ENCODE data around the gene NDUFS6.

NDUFS6 gene

GRCh38 chr5:1765880-1766235, 35.3 kb upstream of the NDUFS6 start:
- no peak for DNase-seq

GRCh38 chr5:1767524-1768282, 33.5 kb upstream of the NDUFS6 start:
- DNase-seq = no peak

- no peak for DNase-seq
Measured at GRCh38 chr5:1768283-1769000, 32.8 kb upstream of the NDUFS6 start.

GRCh38 chr5:1769017-1769640, 32.1 kb upstream of the NDUFS6 start:
- DNase-seq = no peak

- no peak for DNase-seq
Measured at GRCh38 chr5:1769752-1770442, 31.3 kb upstream of the NDUFS6 start.

- no peak for DNase-seq
Measured at GRCh38 chr5:1770443-1770802, 30.8 kb upstream of the NDUFS6 start.

- DNase-seq = no peak
Measured at GRCh38 chr5:1771149-1772065, 29.8 kb upstream of the NDUFS6 start.

- DNase-seq = peak in 1 of 2 experiments; percentile 60
Measured at GRCh38 chr5:1772634-1773033, 28.6 kb upstream of the NDUFS6 start.

- DNase-seq = peak in 1 of 2 experiments; percentile 34
Measured at GRCh38 chr5:1776831-1777230, 24.4 kb upstream of the NDUFS6 start.

GRCh38 chr5:1777281-1778137, 23.7 kb upstream of the NDUFS6 start:
- no peak for DNase-seq

GRCh38 chr5:1778138-1779020, 22.8 kb upstream of the NDUFS6 start:
- DNase-seq = no peak

- no peak for DNase-seq
Measured at GRCh38 chr5:1779021-1779680, 22.1 kb upstream of the NDUFS6 start.

GRCh38 chr5:1779782-1780613, 21.2 kb upstream of the NDUFS6 start:
- no peak for DNase-seq

GRCh38 chr5:1780614-1780930, 20.6 kb upstream of the NDUFS6 start:
- no peak for DNase-seq

- no peak for DNase-seq
Measured at GRCh38 chr5:1781107-1781506, 20.1 kb upstream of the NDUFS6 start.

- DNase-seq = no peak
Measured at GRCh38 chr5:1781726-1782384, 19.4 kb upstream of the NDUFS6 start.

GRCh38 chr5:1782385-1783215, 18.6 kb upstream of the NDUFS6 start:
- DNase-seq = no peak

GRCh38 chr5:1783216-1783554, 18.0 kb upstream of the NDUFS6 start:
- no peak for DNase-seq

Measured in NCI-H524 (cell line).